ENCODE data around the gene NDUFA11.
"Not testable (repeated sequence)": the region's sequence is repeated elsewhere in the genome, so short reads cannot be mapped to it uniquely, and the experiment has no call there.

The NDUFA11 gene

GRCh38 chr19:5891572-5891937 is 12.0 kb downstream of the NDUFA11 start:
- Histone ChIP-seq H3K4me1 (ENCODE audit: control insufficient read depth, insufficient read depth, low read length) (peaks cover 5% of the 10 kb centered on the region), H3K4me3 (ENCODE audit: low read depth, low read length) (no peak overlapping the region), H3K9ac (ENCODE audit: low read depth, low read length) (no peak overlapping the region), H3K27me3 (ENCODE audit: control insufficient read depth, insufficient read depth, low read length) (no peaks in the 10 kb centered on the region), H3K9me3 (ENCODE audit: control insufficient read depth, insufficient read depth, low read length) (no peaks in the 10 kb centered on the region), H3K36me3 (ENCODE audit: control insufficient read depth, insufficient read depth, low read length) (peaks cover 10% of the 10 kb centered on the region)

GRCh38 chr19:5890099-5890498 is 13.5 kb downstream of the NDUFA11 start:
- no peaks in the 10 kb centered on the region for H3K27me3 ChIP-seq (ENCODE audit: control insufficient read depth, insufficient read depth, low read length)
- no peak overlapping the region for H3K4me3 ChIP-seq (ENCODE audit: low read depth, low read length)
- no peaks in the 10 kb centered on the region for H3K36me3 ChIP-seq (ENCODE audit: control insufficient read depth, insufficient read depth, low read length)
- peaks cover 5% of the 10 kb centered on the region for H3K4me1 ChIP-seq (ENCODE audit: control insufficient read depth, insufficient read depth, low read length)
- H3K9ac ChIP-seq (ENCODE audit: low read depth, low read length) = no peak overlapping the region
- no peaks in the 10 kb centered on the region for H3K9me3 ChIP-seq (ENCODE audit: control insufficient read depth, insufficient read depth, low read length)

GRCh38 chr19:5889288-5889971 is 14.2 kb downstream of the NDUFA11 start:
- Histone ChIP-seq H3K4me1 (ENCODE audit: control insufficient read depth, insufficient read depth, low read length) (peaks cover 5% of the 10 kb centered on the region), H3K27me3 (ENCODE audit: control insufficient read depth, insufficient read depth, low read length) (no peaks in the 10 kb centered on the region), H3K9ac (ENCODE audit: low read depth, low read length) (no peak overlapping the region), H3K4me3 (ENCODE audit: low read depth, low read length) (no peak overlapping the region), H3K9me3 (ENCODE audit: control insufficient read depth, insufficient read depth, low read length) (no peaks in the 10 kb centered on the region), H3K36me3 (ENCODE audit: control insufficient read depth, insufficient read depth, low read length) (no peaks in the 10 kb centered on the region)

GRCh38 chr19:5884065-5884811 is 19.4 kb downstream of the NDUFA11 start:
- not testable (repeated sequence) for H3K9me3 ChIP-seq (ENCODE audit: control insufficient read depth, insufficient read depth, low read length); H3K9ac ChIP-seq (ENCODE audit: low read depth, low read length); H3K4me3 ChIP-seq (ENCODE audit: low read depth, low read length); H3K4me1 ChIP-seq (ENCODE audit: control insufficient read depth, insufficient read depth, low read length); H3K27me3 ChIP-seq (ENCODE audit: control insufficient read depth, insufficient read depth, low read length); H3K36me3 ChIP-seq (ENCODE audit: control insufficient read depth, insufficient read depth, low read length)

- H3K27me3 ChIP-seq (ENCODE audit: control insufficient read depth, insufficient read depth, low read length); H3K4me3 ChIP-seq (ENCODE audit: low read depth, low read length); H3K9ac ChIP-seq (ENCODE audit: low read depth, low read length); H3K4me1 ChIP-seq (ENCODE audit: control insufficient read depth, insufficient read depth, low read length); H3K36me3 ChIP-seq (ENCODE audit: control insufficient read depth, insufficient read depth, low read length); H3K9me3 ChIP-seq (ENCODE audit: control insufficient read depth, insufficient read depth, low read length): not testable (repeated sequence)
Observed at GRCh38 chr19:5883157-5883873, 20.3 kb downstream of the NDUFA11 start.

GRCh38 chr19:5882421-5882968 is 21.1 kb downstream of the NDUFA11 start:
- Histone ChIP-seq H3K9ac (ENCODE audit: low read depth, low read length) (no peak overlapping the region), H3K9me3 (ENCODE audit: control insufficient read depth, insufficient read depth, low read length) (no peaks in the 10 kb centered on the region), H3K4me1 (ENCODE audit: control insufficient read depth, insufficient read depth, low read length) (peaks cover 7% of the 10 kb centered on the region), H3K36me3 (ENCODE audit: control insufficient read depth, insufficient read depth, low read length) (no peaks in the 10 kb centered on the region), H3K4me3 (ENCODE audit: low read depth, low read length) (no peak overlapping the region), H3K27me3 (ENCODE audit: control insufficient read depth, insufficient read depth, low read length) (no peaks in the 10 kb centered on the region)

GRCh38 chr19:5881543-5882299 is 21.9 kb downstream of the NDUFA11 start:
- no peaks in the 10 kb centered on the region for H3K36me3 ChIP-seq (ENCODE audit: control insufficient read depth, insufficient read depth, low read length)
- H3K4me1 ChIP-seq (ENCODE audit: control insufficient read depth, insufficient read depth, low read length) = peaks cover 7% of the 10 kb centered on the region
- no peak overlapping the region for H3K4me3 ChIP-seq (ENCODE audit: low read depth, low read length)
- H3K9ac ChIP-seq (ENCODE audit: low read depth, low read length) = no peak overlapping the region
- H3K27me3 ChIP-seq (ENCODE audit: control insufficient read depth, insufficient read depth, low read length) = no peaks in the 10 kb centered on the region
- no peaks in the 10 kb centered on the region for H3K9me3 ChIP-seq (ENCODE audit: control insufficient read depth, insufficient read depth, low read length)

GRCh38 chr19:5880604-5881078 is 22.9 kb downstream of the NDUFA11 start:
- no peaks in the 10 kb centered on the region for H3K9me3 ChIP-seq (ENCODE audit: control insufficient read depth, insufficient read depth, low read length)
- H3K36me3 ChIP-seq (ENCODE audit: control insufficient read depth, insufficient read depth, low read length) = no peaks in the 10 kb centered on the region
- H3K4me3 ChIP-seq (ENCODE audit: low read depth, low read length) = peak overlapping the region; percentile 22
- H3K9ac ChIP-seq (ENCODE audit: low read depth, low read length) = no peak overlapping the region
- no peaks in the 10 kb centered on the region for H3K27me3 ChIP-seq (ENCODE audit: control insufficient read depth, insufficient read depth, low read length)
- H3K4me1 ChIP-seq (ENCODE audit: control insufficient read depth, insufficient read depth, low read length) = peaks cover 7% of the 10 kb centered on the region

- no peak overlapping the region for H3K9ac ChIP-seq (ENCODE audit: low read depth, low read length)
- H3K9me3 ChIP-seq (ENCODE audit: control insufficient read depth, insufficient read depth, low read length) = no peaks in the 10 kb centered on the region
- H3K36me3 ChIP-seq (ENCODE audit: control insufficient read depth, insufficient read depth, low read length) = no peaks in the 10 kb centered on the region
- H3K4me3 ChIP-seq (ENCODE audit: low read depth, low read length) = no peak overlapping the region
- no peaks in the 10 kb centered on the region for H3K27me3 ChIP-seq (ENCODE audit: control insufficient read depth, insufficient read depth, low read length)
- peaks cover 7% of the 10 kb centered on the region for H3K4me1 ChIP-seq (ENCODE audit: control insufficient read depth, insufficient read depth, low read length)
Observed at GRCh38 chr19:5880196-5880595, 23.4 kb downstream of the NDUFA11 start.

- Histone ChIP-seq H3K4me1 (ENCODE audit: control insufficient read depth, insufficient read depth, low read length) (peaks cover 7% of the 10 kb centered on the region), H3K36me3 (ENCODE audit: control insufficient read depth, insufficient read depth, low read length) (no peaks in the 10 kb centered on the region), H3K27me3 (ENCODE audit: control insufficient read depth, insufficient read depth, low read length) (no peaks in the 10 kb centered on the region), H3K9ac (ENCODE audit: low read depth, low read length) (no peak overlapping the region), H3K9me3 (ENCODE audit: control insufficient read depth, insufficient read depth, low read length) (no peaks in the 10 kb centered on the region), H3K4me3 (ENCODE audit: low read depth, low read length) (no peak overlapping the region)
Observed at GRCh38 chr19:5877882-5878281, 25.7 kb downstream of the NDUFA11 start.

- Histone ChIP-seq H3K27me3 (ENCODE audit: control insufficient read depth, insufficient read depth, low read length) (no peaks in the 10 kb centered on the region), H3K9me3 (ENCODE audit: control insufficient read depth, insufficient read depth, low read length) (no peaks in the 10 kb centered on the region), H3K36me3 (ENCODE audit: control insufficient read depth, insufficient read depth, low read length) (no peaks in the 10 kb centered on the region), H3K4me3 (ENCODE audit: low read depth, low read length) (no peak overlapping the region), H3K4me1 (ENCODE audit: control insufficient read depth, insufficient read depth, low read length) (peaks cover 7% of the 10 kb centered on the region), H3K9ac (ENCODE audit: low read depth, low read length) (no peak overlapping the region)
Observed at GRCh38 chr19:5877427-5877826, 26.2 kb downstream of the NDUFA11 start.

Measured in iPS-15b (cell line).